ENCODE results near the gene SECISBP2L.

- TF ChIP-seq CTCF (IDR thresholded peaks at IDR 0.05; ENCODE audit: borderline replicate concordance, extremely low read depth, low read length, poor library complexity, severe bottlenecking) (no peak), EZH2 (IDR thresholded peaks at IDR 0.05; ENCODE audit: borderline replicate concordance, low read depth, low read length, severe bottlenecking) (no peak)
These were observed 50.0 kb downstream of the SECISBP2L start for GRCh38 chr15:48996276-48996675.
